Suppressor macrophage treated with lipopolysaccharide for 1 hour (primary cell): ENCODE measurements around the gene MUS81.
A peak's percentile ranks its signal among the peaks of the same experiment; 100 is the strongest.
"Not testable (repeated sequence)": the region's sequence is repeated elsewhere in the genome, so short reads cannot be mapped to it uniquely, and the experiment has no call there.

ENCODE experiments used
- DNase-seq, 3 donors: peaks; one replicate each; pipeline ENCODE4 v3.0.0-alpha.2; 2020 to 2022

MUS81 gene

GRCh38 chr11:65847746-65848145, 12.5 kb upstream of the MUS81 start:
- no peak for DNase-seq

GRCh38 chr11:65848693-65849092, 11.5 kb upstream of the MUS81 start:
- DNase-seq: not testable (repeated sequence)

GRCh38 chr11:65849366-65849765, 10.9 kb upstream of the MUS81 start:
- DNase-seq: no peak

GRCh38 chr11:65849771-65850216, 10.4 kb upstream of the MUS81 start:
- no peak for DNase-seq

GRCh38 chr11:65850217-65851082, 9.8 kb upstream of the MUS81 start:
- DNase-seq: no peak

GRCh38 chr11:65851083-65851579, 9.1 kb upstream of the MUS81 start:
- DNase-seq: peak in 2 of 3 donors; percentile 24 to 41

- no peak for DNase-seq
Observed at GRCh38 chr11:65851811-65852507, 8.3 kb upstream of the MUS81 start.

GRCh38 chr11:65852508-65853245, 7.6 kb upstream of the MUS81 start:
- DNase-seq: no peak

- no peak for DNase-seq
Observed at GRCh38 chr11:65853246-65853979, 6.8 kb upstream of the MUS81 start.

- DNase-seq: no peak
Observed at GRCh38 chr11:65854161-65854592, 6.1 kb upstream of the MUS81 start.

- DNase-seq: no peak
Observed at GRCh38 chr11:65854852-65855837, 5.1 kb upstream of the MUS81 start.

- no peak for DNase-seq
Observed at GRCh38 chr11:65855927-65856363, 4.3 kb upstream of the MUS81 start.

- peak; percentile 90 to 95 (median 92) for DNase-seq
Observed at GRCh38 chr11:65856689-65857499, 3.3 kb upstream of the MUS81 start.

- DNase-seq: no peak
Observed at GRCh38 chr11:65857500-65857852, 2.8 kb upstream of the MUS81 start.

GRCh38 chr11:65857853-65858680, 2.2 kb upstream of the MUS81 start, which contains the start of gene CFL1:
Gene CFL1 (minus strand): TSS chr11:65858180. CDS start chr11:65858099, 81 bp downstream.
- peak; percentile 99 for DNase-seq

GRCh38 chr11:65858681-65859087, 1.5 kb upstream of the MUS81 start:
- DNase-seq: no peak

- peak; percentile 97 to 99 (median 98) for DNase-seq
Observed at GRCh38 chr11:65859095-65859811, 980 bp upstream of the MUS81 start.

- peak in 1 of 3 donors; percentile 21 for DNase-seq
Observed at GRCh38 chr11:65859812-65860277, 388 bp upstream of the MUS81 start.
